Renal pelvis (tissue), 4 donors: ENCODE measurements around the gene HDAC7. TPM values are rescaled to one million over a fixed set of nuclear protein-coding genes. Genes with fewer than 3 reads are reported as not detected.
"Not testable (repeated sequence)": the region's sequence is repeated elsewhere in the genome, so short reads cannot be mapped to it uniquely, and the experiment has no call there.

Experiments
- DNase-seq: peaks from one replicate; pipeline ENCODE4 v3.0.0-alpha.2; 2013
- polyA plus RNA-seq, 3 donors: library from polyadenylated mRNA; unstranded; fragments of 120-200 nt; gene quantifications; one replicate each; pipeline ENCODE4 v1.2.1, GENCODE V29; 2013; ENCODE audit not compliant: insufficient read length in 3 of 3

Gene HDAC7
- polyA plus RNA-seq, 3 donors, result 80.8 to 93.5 (median 90.2) TPM

- no peak for DNase-seq
Measured at GRCh38 chr12:47851303-47851952, 31.7 kb upstream of the HDAC7 start.

GRCh38 chr12:47850153-47851084, 30.7 kb upstream of the HDAC7 start:
- DNase-seq, result no peak

- DNase-seq, result no peak
Measured at GRCh38 chr12:47849261-47849660, 29.6 kb upstream of the HDAC7 start.

GRCh38 chr12:47848853-47849252, 29.1 kb upstream of the HDAC7 start:
- no peak for DNase-seq

GRCh38 chr12:47846294-47846996, 26.7 kb upstream of the HDAC7 start:
- DNase-seq, result no peak

- DNase-seq, result no peak
Measured at GRCh38 chr12:47845081-47845480, 25.4 kb upstream of the HDAC7 start.

- DNase-seq, result no peak
Measured at GRCh38 chr12:47844264-47845019, 24.7 kb upstream of the HDAC7 start.

- no peak for DNase-seq
Measured at GRCh38 chr12:47843226-47843980, 23.7 kb upstream of the HDAC7 start.

- not testable (repeated sequence) for DNase-seq
Measured at GRCh38 chr12:47842543-47842942, 22.8 kb upstream of the HDAC7 start.

- DNase-seq, result no peak
Measured at GRCh38 chr12:47841910-47842309, 22.2 kb upstream of the HDAC7 start.

- DNase-seq, result no peak
Measured at GRCh38 chr12:47841501-47841900, 21.8 kb upstream of the HDAC7 start.

- DNase-seq, result no peak
Measured at GRCh38 chr12:47840571-47840970, 20.9 kb upstream of the HDAC7 start.

- no peak for DNase-seq
Measured at GRCh38 chr12:47839214-47839876, 19.6 kb upstream of the HDAC7 start.

- DNase-seq, result no peak
Measured at GRCh38 chr12:47838286-47838931, 18.7 kb upstream of the HDAC7 start.

GRCh38 chr12:47837190-47838171, 17.8 kb upstream of the HDAC7 start:
- DNase-seq, result no peak

- no peak for DNase-seq
Measured at GRCh38 chr12:47835831-47836155, 16.1 kb upstream of the HDAC7 start.

GRCh38 chr12:47835006-47835830, 15.5 kb upstream of the HDAC7 start:
- no peak for DNase-seq
